NCI-H2196 (cell line): ENCODE results near the gene VIL1.

ENCODE experiments used
- DNase-seq: peaks from one replicate; lab custom pipeline; 2025; ENCODE audit not compliant: unreplicated experiment; lab: John Stamatoyannopoulos, UW

Gene VIL1

DNA sequence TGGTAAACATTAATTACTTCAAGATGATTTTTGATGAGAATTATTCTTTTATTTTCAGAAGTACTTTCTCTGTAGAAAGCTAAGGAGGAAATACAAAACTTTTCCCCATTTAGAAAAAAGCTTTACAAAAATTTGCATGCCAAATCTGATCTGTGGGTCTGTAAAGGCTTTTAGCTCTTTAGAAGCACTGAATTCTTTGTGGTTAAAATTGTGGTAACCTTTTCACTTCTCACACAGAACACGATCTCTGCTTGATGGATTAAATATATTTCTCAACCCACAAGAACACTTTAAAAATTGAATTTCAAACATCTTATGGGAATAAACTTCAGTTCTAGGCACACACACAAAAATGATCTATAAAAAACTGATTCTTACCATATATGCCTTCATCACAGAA lies 63.7 kb downstream of the VIL1 start:
- no peak for DNase-seq

DNA sequence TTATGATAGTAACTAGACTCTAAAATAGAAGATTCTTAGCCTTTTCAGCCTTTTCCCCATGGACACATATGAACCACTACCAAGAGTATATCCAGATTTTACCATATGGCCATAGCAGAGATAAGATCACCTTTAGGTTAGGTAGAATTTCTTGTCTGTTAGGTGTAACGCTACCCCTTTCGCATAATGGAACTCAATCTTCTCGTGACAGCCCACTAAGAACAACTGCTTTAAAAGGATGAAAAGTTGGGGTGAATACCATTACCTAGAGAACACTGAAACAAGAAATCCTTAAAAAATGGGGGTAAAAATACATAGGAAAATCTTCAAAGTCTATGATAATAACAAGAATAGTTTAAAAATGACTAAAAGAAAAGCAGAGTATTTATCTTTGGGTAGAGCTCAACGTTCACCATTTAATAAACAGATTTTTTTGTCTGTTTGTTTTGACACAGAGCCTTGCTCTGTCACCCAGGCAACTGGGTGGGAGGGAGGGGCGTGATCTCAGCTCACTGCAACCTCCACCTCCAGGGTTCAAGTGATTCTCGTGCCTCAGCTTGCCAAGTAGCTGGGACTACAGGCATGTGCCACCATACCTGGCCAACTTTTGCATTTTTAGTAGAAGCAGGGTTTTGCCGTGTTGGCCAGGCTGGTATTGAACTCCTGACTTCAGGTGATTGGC lies 67.2 kb downstream of the VIL1 start:
- DNase-seq = peak; percentile 24

DNA sequence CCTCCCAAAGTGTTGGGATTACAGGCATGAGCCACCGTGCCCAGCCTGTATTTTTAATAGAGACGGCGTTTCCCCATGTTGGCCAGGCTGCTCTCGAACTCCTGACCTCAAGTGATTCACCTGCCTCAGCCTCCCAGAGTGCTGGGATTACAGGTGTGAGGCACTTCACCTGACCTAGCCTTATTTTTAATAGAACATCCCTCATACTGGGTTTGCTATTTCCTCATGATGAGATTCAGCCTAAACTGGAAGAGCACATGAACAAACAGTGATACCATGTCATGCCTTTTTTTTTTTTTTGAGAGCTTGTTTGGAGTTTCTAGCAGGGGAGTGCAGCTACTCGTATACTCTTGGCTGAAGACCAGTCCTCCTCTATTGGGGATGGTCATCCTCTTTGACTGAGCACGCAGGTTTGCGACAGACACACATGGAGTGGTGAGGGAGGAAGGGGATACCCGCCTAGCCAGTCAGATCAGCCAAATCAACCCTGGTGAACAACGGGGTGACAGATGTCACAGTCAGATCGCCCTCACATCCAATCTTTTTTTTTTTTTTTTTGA lies 81.7 kb downstream of the VIL1 start:
- DNase-seq = no peak

DNA sequence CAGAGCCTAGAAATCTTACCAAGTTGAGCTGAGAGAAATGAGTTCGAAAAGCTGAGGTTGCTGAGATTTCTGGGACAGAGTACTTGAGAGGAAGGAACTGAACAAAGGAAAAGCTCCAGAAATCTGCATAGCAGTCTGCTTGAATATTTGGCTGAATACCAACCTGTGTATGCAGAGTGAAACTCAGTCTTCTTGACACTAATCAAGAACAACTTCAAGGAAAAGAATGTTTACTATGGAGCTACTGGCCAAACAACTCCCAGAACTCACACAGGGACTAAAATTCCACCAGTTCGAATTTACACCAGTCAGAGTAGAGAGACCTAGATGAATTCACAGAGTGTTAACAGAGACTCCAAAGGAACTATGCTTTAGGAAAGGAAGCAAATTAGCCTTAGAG lies 82.7 kb downstream of the VIL1 start:
- DNase-seq = no peak
